Heart right ventricle (tissue), 16 donors: ENCODE results near the gene FAM149B1. TPM values are rescaled to one million over a fixed set of nuclear protein-coding genes. Genes with fewer than 3 reads are reported as not detected.

Experiments
- ATAC-seq, 8 donors: fragments of 200-7000 bp; cut with Tn5 transposase; one replicate each; pipeline ENCODE4 v1.9.1; 2020; ENCODE audit warnings: mild to moderate bottlenecking in 8 of 8, moderate library complexity in 8 of 8, moderate number of reproducible peaks in 1 of 8
- DNase-seq, 2 donors: peaks; one replicate each; pipeline ENCODE4 v3.0.0-alpha.2; 2020
- H3K27ac ChIP-seq, 10 donors: fragments of 200-600 bp; sonication (generic) in 2 of 10; one replicate each; pipeline versions ENCODE4 v1.5.0 to v1.8.0; 2020 to 2022; ENCODE audit warnings: mild to moderate bottlenecking in 3 of 10
- H3K27me3 ChIP-seq, 7 donors: fragments of 200-600 bp; one replicate each; pipeline ENCODE4 v1.8.0; 2021 to 2022; ENCODE audit warnings: mild to moderate bottlenecking in 2 of 7
- H3K36me3 ChIP-seq, 9 donors: fragments of 200-600 bp; sonication (generic) in 1 of 9; one replicate each; pipeline versions ENCODE4 v1.5.0 to v1.8.0; 2020 to 2022; ENCODE audit warnings: mild to moderate bottlenecking in 2 of 9
- H3K4me1 ChIP-seq, 9 donors: fragments of 200-600 bp; sonication (generic) in 1 of 9; one replicate each; pipeline versions ENCODE4 v1.5.0 to v1.8.0; 2020 to 2022; ENCODE audit warnings: mild to moderate bottlenecking in 4 of 9
- H3K4me3 ChIP-seq, 10 donors: fragments of 200-600 bp; sonication (generic) in 2 of 10; one replicate each; pipeline versions ENCODE4 v1.5.0 to v1.8.0; 2020 to 2022; ENCODE audit warnings: mild to moderate bottlenecking in 7 of 10, moderate library complexity in 2 of 10
- H3K9me3 ChIP-seq, 11 donors: fragments of 200-600 bp in 10 of 11; sonication (generic) in 2 of 11; one replicate each; pipeline versions ENCODE4 v1.5.0 to v1.8.0; 2013 to 2022; ENCODE audit warnings: mild to moderate bottlenecking in 2 of 11, control low read depth in 1 of 11, moderate library complexity in 1 of 11
- WGBS, 2 donors: extraction: QIAGEN DNeasy Blood & Tissue Kit; methylation state at CpG; one replicate each; pipeline ENCODE4 v1.1.7; 2013; ENCODE audit warnings: inconsistent platforms in 1 of 2; 5-methylcytosine and 5-hydroxymethylcytosine counted together
- intact Hi-C, 10 donors: fragments of 100-400 bp; cut with DNase I; formaldehyde crosslinking; loops; one replicate each; pipeline versions ENCODE4 v1.11.1 to v1.14.2; 2022
- polyA plus RNA-seq, 2 donors: library from polyadenylated mRNA; stranded (reverse); fragments of 200-250 nt; gene quantifications; one replicate each; pipeline ENCODE4 v1.2.3, GENCODE V29; 2013
- total RNA-seq, 10 donors: library from RNA; stranded (reverse); fragmentation: NEBNext Ultra II Directional in 3 of 10; extraction: Animal tissue kit (Norgen Biotek cat#: 25700) in 3 of 10; gene quantifications; one replicate each; pipeline versions ENCODE4 v1.2.1 to v1.2.4, GENCODE V29; 2021 to 2023
- TF ChIP-seq, protein P1 (sequence below), 9 donors: fragments of 200-600 bp; sonication (generic) in 2 of 9; IDR thresholded peaks; one replicate each; pipeline versions ENCODE4 v1.5.0 to v1.8.0; 2021 to 2022; ENCODE audit warnings: antibody characterized with exemption in 9 of 9, mild to moderate bottlenecking in 5 of 9, moderate library complexity in 1 of 9
- donor health status: Arrhythmogenic right ventricular cardiomyopathy.
- donor health status: ischemic (EF 13 %, LVEDD 7.1; RV severe dilation, severe dysfunction).
- donor health status: healthy with polysubstance abuse.
- donor health status: DM: no; HTN: yes; CAD: no.
- donor health status: DM: no; HTN: no; CAD: no.
- donor health status: ischemic (EF 25% LVEDD 6.9; RV normal size, moderate dysfunction).
- donor health status: ischemic (EF 25% LVEDD 5.7; RV mildly dilated, moderate dysfunction).
- donor health status: healthy.
- donor health status: DM: yes; HTN: yes; CAD: no.
- donor health status: Ischemic cardiomyopathy.
- donor health status: ischemic (EF 35%, LVEDD 5.7; RV mildly dilated, moderate dysfunction).
- donor health status: nonischemic (EF 11% LVEDD 7.7; RV severe dilation, severe dysfunction).
- donor health status: DM: yes; HTN: yes; CAD: no.
- donor health status: PGD.
- donor health status: ischemic (EF 29% LVEDD 5.4; RV normal size, mild dysfunction).
- donor health status: nonischemic (EF 23%, LVEDD 6.1; RV moderate dilation, normal function).

FAM149B1 gene
- total and polyA plus RNA-seq, 12 donors, result 8.0 to 27.0 (median 16.7) TPM

DNA sequence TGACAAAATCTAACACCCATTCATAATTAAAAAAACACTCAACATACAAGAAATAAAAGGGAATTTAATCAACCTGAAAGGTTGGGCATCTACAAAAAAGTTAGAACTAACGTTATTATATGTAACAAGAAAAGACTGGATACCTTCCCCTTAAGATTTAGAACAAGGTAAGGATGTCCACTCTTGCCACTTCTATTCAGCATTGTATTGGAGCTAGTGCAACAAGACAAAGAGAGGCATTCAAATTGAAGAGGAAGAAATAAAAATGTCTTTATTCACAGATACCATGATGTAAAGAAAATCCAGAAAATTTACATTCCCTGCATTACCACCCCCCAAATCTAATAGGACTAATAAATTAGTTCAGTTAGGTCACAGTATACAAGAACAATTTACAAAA is 18.3 kb downstream of the FAM149B1 start:
- ATAC-seq, result no peak
- intact Hi-C loops, result no loop called here
- TF ChIP-seq, protein P1, sequence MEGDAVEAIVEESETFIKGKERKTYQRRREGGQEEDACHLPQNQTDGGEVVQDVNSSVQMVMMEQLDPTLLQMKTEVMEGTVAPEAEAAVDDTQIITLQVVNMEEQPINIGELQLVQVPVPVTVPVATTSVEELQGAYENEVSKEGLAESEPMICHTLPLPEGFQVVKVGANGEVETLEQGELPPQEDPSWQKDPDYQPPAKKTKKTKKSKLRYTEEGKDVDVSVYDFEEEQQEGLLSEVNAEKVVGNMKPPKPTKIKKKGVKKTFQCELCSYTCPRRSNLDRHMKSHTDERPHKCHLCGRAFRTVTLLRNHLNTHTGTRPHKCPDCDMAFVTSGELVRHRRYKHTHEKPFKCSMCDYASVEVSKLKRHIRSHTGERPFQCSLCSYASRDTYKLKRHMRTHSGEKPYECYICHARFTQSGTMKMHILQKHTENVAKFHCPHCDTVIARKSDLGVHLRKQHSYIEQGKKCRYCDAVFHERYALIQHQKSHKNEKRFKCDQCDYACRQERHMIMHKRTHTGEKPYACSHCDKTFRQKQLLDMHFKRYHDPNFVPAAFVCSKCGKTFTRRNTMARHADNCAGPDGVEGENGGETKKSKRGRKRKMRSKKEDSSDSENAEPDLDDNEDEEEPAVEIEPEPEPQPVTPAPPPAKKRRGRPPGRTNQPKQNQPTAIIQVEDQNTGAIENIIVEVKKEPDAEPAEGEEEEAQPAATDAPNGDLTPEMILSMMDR (IDR thresholded peaks at IDR 0.05), result no peak

DNA sequence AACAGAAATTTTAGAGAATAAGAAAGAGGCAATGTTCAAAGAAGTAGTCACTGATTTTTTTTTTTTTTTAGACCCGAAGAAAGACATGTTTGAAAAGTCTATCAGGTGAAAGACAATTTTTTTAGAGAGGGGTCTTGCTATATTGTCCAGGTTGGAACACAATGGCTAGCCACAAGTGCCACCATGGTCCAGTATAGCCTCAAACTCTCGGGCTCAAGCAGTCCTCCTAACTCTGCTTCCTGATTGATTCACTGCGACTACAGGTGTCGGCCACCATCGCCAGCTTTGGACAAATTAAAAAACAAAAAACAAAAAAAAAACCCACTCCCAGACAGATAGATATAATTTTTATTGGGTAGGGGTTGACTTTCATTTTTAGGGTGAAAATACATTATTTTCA is 22.3 kb downstream of the FAM149B1 start:
- DNase-seq (no peak), ATAC-seq (no peak)
- 96 to 98% methylated on average over 5 of the region's 5 CpGs for WGBS, 2 donors
- H3K4me1 ChIP-seq, result no peaks in the 10 kb centered on the region
- peaks cover 0 to 50% (median 10%) of the 10 kb centered on the region in 9 donors for H3K36me3 ChIP-seq
- intact Hi-C loops, result no loop called here
- H3K4me3 ChIP-seq, result no peak overlapping the region
- no peaks in the 10 kb centered on the region for H3K27me3 ChIP-seq
- H3K9me3 ChIP-seq, result no peaks in the 10 kb centered on the region
- no peak overlapping the region for H3K27ac ChIP-seq
- TF ChIP-seq, protein P1 (IDR thresholded peaks at IDR 0.05), result no peak

More for the DNA sequence above, 18.3 kb downstream of the FAM149B1 start:
- Histone ChIP-seq H3K4me3 (no peak overlapping the region), H3K36me3 (peaks cover 0 to 55% (median 10%) of the 10 kb centered on the region in 9 donors), H3K9me3 (peaks cover 0 to 3% (median 0%) of the 10 kb centered on the region in 11 donors), H3K27ac (no peak overlapping the region), H3K27me3 (no peaks in the 10 kb centered on the region), H3K4me1 (no peaks in the 10 kb centered on the region)
- 89 to 98% methylated on average over 1 of the region's 1 CpG for WGBS, 2 donors
- no peak for DNase-seq

DNA sequence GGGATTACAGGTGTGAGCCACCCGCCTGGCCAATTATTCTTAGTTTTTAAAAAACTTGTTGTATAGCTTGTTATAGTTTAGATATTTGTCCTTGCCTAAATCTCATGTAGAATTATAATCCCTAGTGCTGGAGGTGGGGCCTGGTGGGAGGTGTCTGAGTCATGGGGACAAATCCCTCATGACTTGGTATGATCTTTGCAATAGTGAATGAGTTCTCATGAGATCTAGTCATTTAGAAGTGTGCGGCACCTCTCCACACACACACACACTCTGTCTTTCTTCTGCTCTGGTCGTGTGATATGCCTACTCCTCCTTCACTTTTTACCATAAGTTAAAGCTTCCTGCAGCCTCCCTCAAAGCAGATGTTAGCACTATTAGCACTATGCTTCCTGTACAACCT is 37.2 kb downstream of the FAM149B1 start:
- Histone ChIP-seq H3K27ac (no peak overlapping the region), H3K4me1 (peaks cover 0 to 5% (median 0%) of the 10 kb centered on the region in 9 donors), H3K36me3 (peaks cover 0 to 49% (median 0%) of the 10 kb centered on the region in 9 donors), H3K4me3 (no peak overlapping the region), H3K27me3 (no peaks in the 10 kb centered on the region), H3K9me3 (no peaks in the 10 kb centered on the region)
- DNase-seq, result no peak
- WGBS, 2 donors, result 92 to 96% methylated on average over 3 of the region's 3 CpGs
- TF ChIP-seq, protein P1 (IDR thresholded peaks at IDR 0.05), result no peak
- no peak for ATAC-seq
- intact Hi-C loops, result no loop called here

DNA sequence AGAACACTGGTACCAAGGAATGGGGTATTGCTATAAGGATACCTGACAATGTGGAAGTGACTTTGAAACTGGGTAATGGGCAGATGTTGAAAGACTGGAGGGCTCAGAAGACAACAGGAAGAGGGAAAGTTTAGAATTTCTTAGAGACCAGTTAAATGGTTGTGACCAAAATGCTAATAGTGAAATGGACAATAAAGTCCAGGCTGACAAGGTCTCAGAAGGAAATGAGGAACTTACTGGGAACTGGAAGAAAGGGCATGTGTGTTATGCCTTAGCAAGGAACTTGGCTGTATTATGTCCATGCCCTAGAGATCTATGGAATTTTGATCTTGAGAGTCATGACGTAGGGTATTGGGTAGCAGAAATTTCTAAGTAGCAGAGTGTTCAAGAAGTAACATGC is 38.0 kb downstream of the FAM149B1 start:
- Histone ChIP-seq H3K36me3 (peaks cover 0 to 49% (median 0%) of the 10 kb centered on the region in 9 donors), H3K27me3 (no peaks in the 10 kb centered on the region), H3K4me3 (no peak overlapping the region), H3K4me1 (peaks cover 0 to 5% (median 0%) of the 10 kb centered on the region in 9 donors), H3K9me3 (no peaks in the 10 kb centered on the region), H3K27ac (no peak overlapping the region)
- ATAC-seq (no peak), DNase-seq (no peak)
- 94 to 98% methylated on average over 1 of the region's 1 CpG for WGBS, 2 donors
- intact Hi-C loops, result no loop called here
- TF ChIP-seq, protein P1 (IDR thresholded peaks at IDR 0.05), result no peak
